Endodermal cell (in vitro differentiated cells): Measurements from ENCODE around the gene TRIM33. TPM values are rescaled to one million over a fixed set of nuclear protein-coding genes. Genes with fewer than 3 reads are reported as not detected.

Experiments
- DNase-seq: peaks from one replicate; pipeline ENCODE4 v3.0.0-alpha.2; 2017
- H3K27ac ChIP-seq: 2 replicates; pipeline ENCODE4 v1.5.1; 2013; ENCODE audit warnings: mild to moderate bottlenecking, low read depth, low read length, moderate library complexity
- H3K27me3 ChIP-seq: 2 replicates; pipeline ENCODE4 v1.6.1; 2013; ENCODE audit warnings: mild to moderate bottlenecking, low read length, moderate library complexity; ENCODE audit not compliant: insufficient read depth, control insufficient read depth, poor library complexity, severe bottlenecking
- H3K36me3 ChIP-seq: 2 replicates; pipeline ENCODE4 v1.7.0; 2013; ENCODE audit warnings: mild to moderate bottlenecking, low read length, moderate library complexity; ENCODE audit not compliant: control insufficient read depth, insufficient read depth
- H3K4me1 ChIP-seq: one replicate; pipeline ENCODE4 v1.7.0; 2013; ENCODE audit warnings: low read length; ENCODE audit not compliant: control insufficient read depth, insufficient read depth
- H3K4me3 ChIP-seq: 2 replicates; pipeline ENCODE4 v1.5.1; 2013; ENCODE audit warnings: mild to moderate bottlenecking, low read length, moderate library complexity
- H3K9ac ChIP-seq: 2 replicates; pipeline ENCODE4 v1.6.1; 2013; ENCODE audit warnings: mild to moderate bottlenecking, low read length, moderate library complexity; ENCODE audit not compliant: poor library complexity, severe bottlenecking; ENCODE audit errors: extremely low read depth
- H3K9me3 ChIP-seq: 2 replicates; pipeline ENCODE4 v1.6.1; 2013; ENCODE audit warnings: mild to moderate bottlenecking, low read length, moderate library complexity; ENCODE audit not compliant: control insufficient read depth
- H3K27ac Mint-ChIP-seq: 2 replicates; pipeline ENCODE4 v1.8.0; 2020; ENCODE audit warnings: mixed read lengths
- H3K27me3 Mint-ChIP-seq: 2 replicates; pipeline ENCODE4 v1.8.0; 2021; ENCODE audit warnings: mild to moderate bottlenecking, mixed read lengths; ENCODE audit not compliant: insufficient read depth
- H3K36me3 Mint-ChIP-seq: 2 replicates; pipeline ENCODE4 v1.8.0; 2020; ENCODE audit warnings: low read depth, mixed read lengths
- H3K4me1 Mint-ChIP-seq: 2 replicates; pipeline ENCODE4 v1.8.0; 2020; ENCODE audit warnings: mixed read lengths
- H3K4me3 Mint-ChIP-seq: 2 replicates; pipeline ENCODE4 v1.8.0; 2020; ENCODE audit warnings: mild to moderate bottlenecking, moderate library complexity, mixed read lengths
- H3K9me3 Mint-ChIP-seq: 2 replicates; pipeline ENCODE4 v1.8.0; 2020; ENCODE audit warnings: mild to moderate bottlenecking, mixed read lengths
- WGBS, 2 experiments: methylation state at CpG; one replicate each; pipeline versions ENCODE4 v1.1.5 to v1.1.7; 2013; ENCODE audit warnings: missing lambda C conversion rate in 2 of 2, mixed read lengths in 1 of 2; ENCODE audit not compliant: insufficient coverage in 1 of 2, insufficient read length in 1 of 2; 5-methylcytosine and 5-hydroxymethylcytosine counted together
- total RNA-seq, 2 donors: library from RNA; stranded (reverse); fragmentation: NEBNext Ultra II Directional in 1 of 2; extraction: Animal tissue kit (Norgen Biotek cat#: 25700) in 1 of 2; gene quantifications; 2 replicates in 1 of 2; 3 replicates in 1 of 2; pipeline ENCODE4 v1.2.1, GENCODE V29; 2021
- TF ChIP-seq, protein P1 (sequence below): fragments of 200-600 bp; sonication (generic); conservative IDR thresholded peaks from 2 replicates; pipeline ENCODE4 v1.5.0; 2021; ENCODE audit warnings: antibody characterized with exemption, mild to moderate bottlenecking

Gene TRIM33
- total RNA-seq, 2 donors from 2014 or later: 47.2 to 50.6 TPM

DNA sequence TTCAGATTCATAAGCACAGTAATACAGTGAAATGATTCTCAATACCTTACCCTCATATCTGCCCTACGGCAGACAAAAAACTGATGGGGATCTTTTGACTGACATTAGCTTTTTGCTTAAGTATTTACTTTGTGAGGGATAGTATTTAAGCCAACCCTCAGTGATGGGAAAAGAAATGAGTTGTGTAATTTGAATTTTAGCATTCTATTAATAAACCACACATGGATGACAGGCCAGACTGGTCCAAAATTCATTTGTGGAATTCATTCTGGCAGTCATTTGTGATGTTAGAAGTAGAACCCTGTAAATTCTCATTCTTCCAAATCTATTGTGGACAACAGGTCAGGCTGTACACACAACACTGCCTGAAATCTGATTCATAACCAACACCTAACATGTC is 14.9 kb downstream of the TRIM33 start:
- Histone ChIP-seq H3K27ac (no peak overlapping the region), H3K27me3 (no peaks in the 10 kb centered on the region), H3K9ac (no peak overlapping the region), H3K36me3 (peaks cover 16% of the 10 kb centered on the region), H3K4me3 (no peak overlapping the region), H3K4me1 (no peaks in the 10 kb centered on the region), H3K9me3 (peaks cover 12% of the 10 kb centered on the region)
- TF ChIP-seq, protein P1, sequence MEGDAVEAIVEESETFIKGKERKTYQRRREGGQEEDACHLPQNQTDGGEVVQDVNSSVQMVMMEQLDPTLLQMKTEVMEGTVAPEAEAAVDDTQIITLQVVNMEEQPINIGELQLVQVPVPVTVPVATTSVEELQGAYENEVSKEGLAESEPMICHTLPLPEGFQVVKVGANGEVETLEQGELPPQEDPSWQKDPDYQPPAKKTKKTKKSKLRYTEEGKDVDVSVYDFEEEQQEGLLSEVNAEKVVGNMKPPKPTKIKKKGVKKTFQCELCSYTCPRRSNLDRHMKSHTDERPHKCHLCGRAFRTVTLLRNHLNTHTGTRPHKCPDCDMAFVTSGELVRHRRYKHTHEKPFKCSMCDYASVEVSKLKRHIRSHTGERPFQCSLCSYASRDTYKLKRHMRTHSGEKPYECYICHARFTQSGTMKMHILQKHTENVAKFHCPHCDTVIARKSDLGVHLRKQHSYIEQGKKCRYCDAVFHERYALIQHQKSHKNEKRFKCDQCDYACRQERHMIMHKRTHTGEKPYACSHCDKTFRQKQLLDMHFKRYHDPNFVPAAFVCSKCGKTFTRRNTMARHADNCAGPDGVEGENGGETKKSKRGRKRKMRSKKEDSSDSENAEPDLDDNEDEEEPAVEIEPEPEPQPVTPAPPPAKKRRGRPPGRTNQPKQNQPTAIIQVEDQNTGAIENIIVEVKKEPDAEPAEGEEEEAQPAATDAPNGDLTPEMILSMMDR: no peak
- Mint-ChIP-seq H3K4me3 (no peak overlapping the region), H3K27ac (no peak overlapping the region), H3K9me3 (peaks cover 8% of the 10 kb centered on the region), H3K36me3 (peaks cover 25% of the 10 kb centered on the region), H3K4me1 (no peaks in the 10 kb centered on the region), H3K27me3 (no peaks in the 10 kb centered on the region)
- no peak for DNase-seq
- 100% methylated on average over 1 of the region's 1 CpG; no CpG with 5 or more reads in 1 of the 2 experiments for WGBS, 2 experiments

DNA sequence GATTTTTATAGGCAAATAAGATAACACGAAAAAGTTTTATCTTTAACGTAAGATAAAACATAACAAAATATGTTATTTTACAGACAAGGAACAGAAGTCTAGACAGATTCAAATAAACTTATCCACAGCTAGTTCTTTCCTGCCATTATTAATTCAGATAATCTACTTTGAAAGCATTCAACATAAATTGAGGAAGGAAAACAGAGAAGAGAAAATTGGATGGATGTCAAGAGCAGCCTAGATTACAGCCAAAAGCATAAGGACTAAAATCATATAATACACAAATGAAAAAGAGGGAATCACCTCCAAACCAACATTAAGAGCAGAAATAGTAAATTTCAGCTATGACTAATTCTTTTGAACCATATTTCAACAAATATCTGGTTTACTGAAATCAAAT is 15.5 kb downstream of the TRIM33 start:
- Histone ChIP-seq H3K27me3 (no peaks in the 10 kb centered on the region), H3K4me1 (no peaks in the 10 kb centered on the region), H3K36me3 (peaks cover 15% of the 10 kb centered on the region), H3K9me3 (peaks cover 12% of the 10 kb centered on the region), H3K9ac (no peak overlapping the region), H3K27ac (no peak overlapping the region), H3K4me3 (no peak overlapping the region)
- H3K9me3 Mint-ChIP-seq: peaks cover 8% of the 10 kb centered on the region
- 92 to 100% methylated on average over 1 to 2 of the region's 2 CpGs for WGBS, 2 experiments
- no peak overlapping the region for H3K27ac Mint-ChIP-seq
- no peak for DNase-seq
- no peak overlapping the region for H3K4me3 Mint-ChIP-seq
- H3K27me3 Mint-ChIP-seq: no peaks in the 10 kb centered on the region
- H3K4me1 Mint-ChIP-seq: no peaks in the 10 kb centered on the region
- TF ChIP-seq, protein P1: no peak
- peaks cover 25% of the 10 kb centered on the region for H3K36me3 Mint-ChIP-seq

DNA sequence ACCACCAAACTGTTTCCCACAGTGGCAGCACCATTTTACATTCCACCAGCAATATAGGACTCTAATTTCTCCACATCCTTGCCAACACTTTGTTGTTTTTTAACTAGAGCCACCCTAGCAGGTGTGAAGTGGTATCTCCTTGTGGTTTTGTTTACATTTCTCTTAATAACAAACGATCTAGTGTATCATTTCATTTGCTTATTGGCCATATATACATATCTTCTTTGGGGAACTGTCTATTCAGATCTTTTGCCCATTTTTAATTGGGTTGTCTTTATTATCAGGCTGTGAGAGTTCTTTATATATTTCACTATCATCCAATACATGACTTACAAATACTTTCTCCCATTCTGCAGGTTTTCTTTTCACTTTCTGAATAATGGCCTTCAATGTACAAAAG is 18.0 kb downstream of the TRIM33 start:
- TF ChIP-seq, protein P1: no peak
- Histone ChIP-seq H3K27ac (no peak overlapping the region), H3K9ac (no peak overlapping the region), H3K36me3 (peaks cover 15% of the 10 kb centered on the region), H3K9me3 (peaks cover 12% of the 10 kb centered on the region), H3K27me3 (no peaks in the 10 kb centered on the region), H3K4me3 (no peak overlapping the region), H3K4me1 (no peaks in the 10 kb centered on the region)
- no peaks in the 10 kb centered on the region for H3K4me1 Mint-ChIP-seq
- H3K27ac Mint-ChIP-seq: no peak overlapping the region
- WGBS, 2 experiments: 100% methylated on average over 1 of the region's 1 CpG; no CpG with 5 or more reads in 1 of the 2 experiments
- no peak overlapping the region for H3K4me3 Mint-ChIP-seq
- peaks cover 30% of the 10 kb centered on the region for H3K36me3 Mint-ChIP-seq
- no peaks in the 10 kb centered on the region for H3K27me3 Mint-ChIP-seq
- no peak for DNase-seq
- peaks cover 10% of the 10 kb centered on the region for H3K9me3 Mint-ChIP-seq
